RWPE1 (cell line): ENCODE data around the gene ARL13B.
"Not testable (repeated sequence)": the region's sequence is repeated elsewhere in the genome, so short reads cannot be mapped to it uniquely, and the experiment has no call there.

ENCODE experiments used
- CTCF ChIA-PET: fragments of 350-600 bp; sonication (Branson Sonifier 250); formaldehyde crosslinking; extraction: SDS; loops from one replicate; lab custom pipeline; 2021; lab: Yijun Ruan, JAX
- POLR2A ChIA-PET: fragments of 400-600 bp; formaldehyde crosslinking; extraction: SDS; loops from one replicate; lab custom pipeline; 2020; ENCODE audit warnings: antibody characterized with exemption; ENCODE audit not compliant: low non-redundant PET; lab: Yijun Ruan, JAX
- DNase-seq: peaks from one replicate; pipeline ENCODE4 v3.0.0; 2012; ENCODE audit warnings: low spot score
- H3K27ac ChIP-seq: fragments of 450-650 bp; 2 replicates; pipeline ENCODE4 v1.5.1; 2017
- CTCF ChIP-seq: fragments of 450-650 bp; conservative IDR thresholded peaks from 2 replicates; pipeline ENCODE4 v1.5.1; 2017; ENCODE audit warnings: low read depth, mild to moderate bottlenecking

Gene ARL13B

GRCh38 chr3:94070341-94070911 is 90.5 kb downstream of the ARL13B start:
- TF ChIP-seq CTCF, result no peak
- no peak for DNase-seq
- POLR2A ChIA-PET, result no interaction called here
- CTCF ChIA-PET, result interaction anchor here (0.6 to 1.7 kb wide), 2 partner anchors 66 to 81 kb away, joined by 3 to 11 read pairs; no protein-coding TSS in a partner anchor
- H3K27ac ChIP-seq, result no peak overlapping the region

GRCh38 chr3:94071713-94072284 is 91.8 kb downstream of the ARL13B start:
- DNase-seq, result no peak
- no peak overlapping the region for H3K27ac ChIP-seq
- POLR2A ChIA-PET, result no interaction called here
- CTCF ChIA-PET, result no interaction called here
- TF ChIP-seq CTCF, result no peak

- TF ChIP-seq CTCF, result no peak
- ChIA-PET CTCF (no interaction called here), POLR2A (no interaction called here)
- no peak overlapping the region for H3K27ac ChIP-seq
- DNase-seq, result no peak
Observed at GRCh38 chr3:94076055-94076454, 96.1 kb downstream of the ARL13B start.

- CTCF ChIA-PET, result interaction anchor here (0.6 to 1.2 kb wide), 2 partner anchors 11 to 22 kb away, joined by 3 read pairs; no protein-coding TSS in a partner anchor
- POLR2A ChIA-PET, H3K27ac ChIP-seq, DNase-seq: not testable (repeated sequence)
Observed at GRCh38 chr3:94080552-94080951, 100.6 kb downstream of the ARL13B start.

GRCh38 chr3:94081884-94082283 is 101.9 kb downstream of the ARL13B start:
- no peak for TF ChIP-seq CTCF
- POLR2A ChIA-PET, result no interaction called here
- no peak for DNase-seq
- H3K27ac ChIP-seq, result no peak overlapping the region
- CTCF ChIA-PET, result no interaction called here

- POLR2A ChIA-PET, result no interaction called here
Observed at GRCh38 chr3:94082391-94082937, 102.5 kb downstream of the ARL13B start.

More at GRCh38 chr3:94082391-94082937, 102.5 kb downstream of the ARL13B start:
- H3K27ac ChIP-seq, result no peak overlapping the region
- no peak for DNase-seq
- CTCF ChIA-PET, result no interaction called here
- TF ChIP-seq CTCF, result no peak
